ENCODE measurements around the gene LAG3. TPM values are rescaled to one million over a fixed set of nuclear protein-coding genes. Genes with fewer than 3 reads are reported as not detected.

LAG3 gene
- total RNA-seq, 1 experiment from 2014 or later: 3.3 TPM

- no peaks in the 10 kb centered on the region for H3K36me3 ChIP-seq (ENCODE audit: control insufficient read depth in 1 of 2, insufficient read depth in 2 of 2, low read length in 2 of 2)
- POLR2A ChIA-PET: no interaction called here
These were observed 44.8 kb downstream of the LAG3 start for GRCh38 chr12:6817098-6817497.

More at GRCh38 chr12:6817098-6817497, 44.8 kb downstream of the LAG3 start:
- intact Hi-C loops (cut with micrococcal nuclease): no loop called here
- H3K79me2 ChIP-seq (ENCODE audit: insufficient read depth, low read length): no peaks in the 10 kb centered on the region
- TF ChIP-seq EZH2phosphoT487 (IDR thresholded peaks at IDR 0.05; ENCODE audit: borderline replicate concordance) (no peak), TCF7L2 (IDR thresholded peaks at IDR 0.05; ENCODE audit: borderline replicate concordance, extremely low read depth, insufficient read depth, insufficient read length) (no peak), REST (IDR thresholded peaks at IDR 0.05; ENCODE audit: low read depth) (no peak), POLR2A (IDR thresholded peaks at IDR 0.05; ENCODE audit: borderline replicate concordance, extremely low read depth, insufficient read depth, insufficient read length) (no peak), ATF3 (IDR thresholded peaks at IDR 0.05) (no peak), MAX (IDR thresholded peaks at IDR 0.05) (no peak), JUND (IDR thresholded peaks at IDR 0.05) (no peak), CBX3 (IDR thresholded peaks at IDR 0.05; ENCODE audit: low read depth) (no peak), ZFX (IDR thresholded peaks at IDR 0.05) (no peak), POLR2AphosphoS5 (IDR thresholded peaks at IDR 0.05; ENCODE audit: low read depth, low read length) (no peak), CEBPB (IDR thresholded peaks at IDR 0.05; ENCODE audit: low read depth) (no peak), FOSL1 (IDR thresholded peaks at IDR 0.05; ENCODE audit: low read depth) (no peak), RAD21 (IDR thresholded peaks at IDR 0.05; ENCODE audit: low read depth) (no peak), ELF1 (IDR thresholded peaks at IDR 0.05; ENCODE audit: borderline replicate concordance, low read depth) (no peak), CTCF (IDR thresholded peaks at IDR 0.05 in 2 of 3, conservative IDR thresholded peaks at IDR 0.05 in 1 of 3; ENCODE audit: borderline replicate concordance in 1 of 3, insufficient read depth in 1 of 3, low read depth in 2 of 3, low read length in 2 of 3) (no peak), EGR1 (IDR thresholded peaks at IDR 0.05; ENCODE audit: low read depth) (no peak), EZH2 (IDR thresholded peaks at IDR 0.05) (no peak)
- no peaks in the 10 kb centered on the region for H3K9me2 ChIP-seq (ENCODE audit: insufficient read depth)
- H3K27me3 ChIP-seq (ENCODE audit: insufficient read depth, low read length): peaks cover 1% of the 10 kb centered on the region; the same call in 1 of the 2 replicates
- H2AFZ ChIP-seq (ENCODE audit: low read depth, low read length, poor library complexity, severe bottlenecking): no peak overlapping the region
- no peak for ATAC-seq
- BruUV-seq (replicated peaks): no TSS peak
- no peak overlapping the region for H3K4me2 ChIP-seq (ENCODE audit: low read length)
- no peaks in the 10 kb centered on the region for H4K20me1 ChIP-seq (ENCODE audit: insufficient read depth)
- DNase-seq (ENCODE audit: low read depth, low spot score): no peak
- H3K9me3 ChIP-seq (ENCODE audit: control insufficient read depth in 1 of 2, insufficient read depth in 1 of 2, low read depth in 1 of 2, low read length in 2 of 2): no peaks in the 10 kb centered on the region
- H3K4me1 ChIP-seq (ENCODE audit: control insufficient read depth in 1 of 2, insufficient read depth in 2 of 2, low read length in 2 of 2): peaks cover 10 to 15% of the 10 kb centered on the region in 2 experiments
- H3K9ac ChIP-seq (ENCODE audit: low read length): no peak overlapping the region
- CTCF ChIA-PET: no interaction called here
- H3K27ac ChIP-seq (ENCODE audit: low read depth, low read length): no peak overlapping the region
- RAD21 ChIA-PET (ENCODE audit: low non-redundant PET in 1 of 2, low total read pairs in 2 of 2, uncharacterized antibody in 2 of 2, unreplicated experiment in 2 of 2): no interaction called here
- H3K4me3 ChIP-seq (replicated peaks in 1 of 2; ENCODE audit: low read depth in 1 of 2, low read length in 2 of 2): no peak overlapping the region

Measured in HCT116 (cell line).